BLaER1 (cell line): ENCODE measurements around the gene KCNMB1.

Source experiments
- H3K27ac ChIP-seq: shearing (Covaris generic); formaldehyde crosslinking; 2 replicates; pipeline ENCODE4 v1.8.1; 2022
- H3K27me3 ChIP-seq: shearing (Covaris generic); formaldehyde crosslinking; 2 replicates; pipeline ENCODE4 v1.8.1; 2022
- H3K36me3 ChIP-seq: shearing (Covaris generic); formaldehyde crosslinking; 2 replicates; pipeline ENCODE4 v1.8.1; 2022
- H3K4me1 ChIP-seq: shearing (Covaris generic); formaldehyde crosslinking; 2 replicates; pipeline ENCODE4 v1.8.1; 2022
- H3K4me2 ChIP-seq: shearing (Covaris generic); formaldehyde crosslinking; 2 replicates; pipeline ENCODE4 v1.8.1; 2022
- H3K4me3 ChIP-seq: shearing (Covaris generic); formaldehyde crosslinking; 2 replicates; pipeline ENCODE4 v1.8.1; 2022
- H3K9ac ChIP-seq: shearing (Covaris generic); formaldehyde crosslinking; 2 replicates; pipeline ENCODE4 v1.8.1; 2022
- H3K9me3 ChIP-seq: shearing (Covaris generic); formaldehyde crosslinking; 2 replicates; pipeline ENCODE4 v1.8.1; 2022
- H4K20me1 ChIP-seq: shearing (Covaris generic); formaldehyde crosslinking; 2 replicates; pipeline ENCODE4 v1.8.1; 2022
- Cebpa-rat ChIP-seq: shearing (Covaris generic); IDR thresholded peaks from 2 replicates; pipeline ENCODE4 v1.8.1; 2022

Gene KCNMB1

DNA sequence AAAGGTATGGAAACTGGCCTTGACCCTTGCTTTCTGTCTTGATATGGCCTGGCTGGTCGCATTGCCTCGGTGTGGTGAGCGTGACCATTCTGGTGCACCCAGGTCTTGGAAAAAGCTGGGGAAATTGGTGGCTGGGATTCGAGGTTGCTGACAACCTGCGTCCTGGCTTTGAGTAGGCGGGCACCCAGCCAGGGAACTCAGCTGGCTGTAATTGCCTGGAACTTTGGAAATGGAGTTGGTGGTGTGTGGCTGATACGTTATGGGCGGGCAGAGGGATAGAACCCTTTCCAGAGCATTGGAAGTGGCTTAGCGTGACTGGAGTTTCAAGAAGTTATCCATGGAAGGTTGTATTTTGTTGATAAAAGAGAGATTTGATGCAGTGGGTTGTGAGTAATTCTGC lies 35.2 kb downstream of the KCNMB1 start:
- peak overlapping the region; percentile 73 for H3K27ac ChIP-seq
- no peak for TF ChIP-seq Cebpa-rat
- H3K36me3 ChIP-seq: no peaks in the 10 kb centered on the region
- H3K4me2 ChIP-seq: peak overlapping the region; percentile 95
- no peaks in the 10 kb centered on the region for H3K27me3 ChIP-seq
- peak overlapping the region; percentile 48; the same call in 1 of the 2 replicates for H3K4me3 ChIP-seq
- H3K9me3 ChIP-seq: no peaks in the 10 kb centered on the region
- peak overlapping the region; percentile 55; the same call in 1 of the 2 replicates for H3K9ac ChIP-seq
- no peaks in the 10 kb centered on the region for H4K20me1 ChIP-seq
- peaks cover 69% of the 10 kb centered on the region for H3K4me1 ChIP-seq

DNA sequence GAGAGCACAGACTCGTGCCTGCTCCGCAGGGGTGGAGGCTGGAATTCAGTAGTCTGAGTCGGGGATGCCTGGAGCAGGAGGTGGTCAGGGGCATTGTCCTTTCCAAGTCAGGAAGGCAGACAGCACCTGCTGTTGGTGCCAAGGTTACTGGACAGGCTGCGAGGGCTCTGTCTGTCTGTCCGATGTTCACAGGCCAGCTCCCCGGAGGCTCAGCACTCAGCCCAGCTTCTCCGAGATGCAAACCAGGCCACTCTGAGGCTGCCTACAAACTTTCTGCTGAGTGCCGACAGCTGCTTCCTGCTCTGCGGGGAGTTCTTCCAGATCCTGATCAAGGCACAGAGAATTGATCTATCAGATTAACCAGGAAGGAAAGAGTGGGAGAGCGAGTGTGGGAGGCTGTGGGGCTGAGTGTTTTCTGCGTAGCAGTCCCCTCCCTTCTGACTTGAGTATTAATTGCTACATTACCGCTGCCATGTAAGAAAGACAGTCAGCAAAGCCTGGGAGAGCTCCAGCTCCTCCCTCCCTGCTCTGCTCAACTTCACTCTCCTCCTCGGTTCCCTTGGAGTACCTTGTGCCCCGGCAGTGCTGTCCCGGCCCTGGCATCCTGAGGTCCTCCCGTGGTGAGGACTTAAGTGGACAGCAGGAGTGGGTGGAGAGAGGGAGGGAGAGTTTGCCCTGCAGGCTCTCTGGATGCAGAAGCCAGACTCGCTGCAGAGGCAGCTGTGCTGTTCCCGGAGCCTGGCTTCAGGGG lies 36.0 kb downstream of the KCNMB1 start:
- Histone ChIP-seq H3K4me2 (peak overlapping the region; percentile 95), H3K27me3 (no peaks in the 10 kb centered on the region)

DNA sequence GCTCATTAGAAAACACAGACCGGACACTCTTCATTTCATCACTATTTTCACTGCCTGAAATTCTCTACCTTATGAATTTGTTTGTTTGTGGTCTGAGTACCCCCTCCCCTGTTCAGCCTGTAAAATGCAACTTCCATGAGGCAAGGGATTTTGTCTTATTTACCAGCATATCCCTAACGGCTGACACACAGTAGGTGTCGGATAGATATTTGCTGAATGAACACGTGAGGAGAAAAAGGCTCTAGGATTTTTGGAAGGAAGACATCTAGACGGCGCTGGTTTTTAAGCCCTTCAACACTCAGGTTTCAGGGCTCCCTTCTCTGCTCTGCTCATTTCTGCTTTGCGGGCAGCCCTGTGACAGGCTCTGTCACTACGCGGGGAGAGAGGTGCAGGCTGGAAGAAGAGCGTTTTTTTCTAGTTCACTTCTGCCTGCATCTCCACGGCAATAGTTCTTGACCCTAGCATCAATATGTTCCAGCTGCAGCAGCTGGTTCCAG lies 41.0 kb downstream of the KCNMB1 start:
- peaks cover 36% of the 10 kb centered on the region for H3K4me1 ChIP-seq
- no peak overlapping the region for H3K27ac ChIP-seq
- H3K4me3 ChIP-seq: no peak overlapping the region
- H3K4me2 ChIP-seq: peak overlapping the region; percentile 18
- no peak for TF ChIP-seq Cebpa-rat
- H4K20me1 ChIP-seq: no peaks in the 10 kb centered on the region
- H3K27me3 ChIP-seq: no peaks in the 10 kb centered on the region
- peaks cover 20% of the 10 kb centered on the region for H3K9me3 ChIP-seq
- H3K36me3 ChIP-seq: no peaks in the 10 kb centered on the region
- H3K9ac ChIP-seq: 0 out of 2 replicates have a peak overlapping the region, but pooled peaks have one; percentile 25

More for the DNA sequence above, 36.0 kb downstream of the KCNMB1 start:
- TF ChIP-seq Cebpa-rat: no peak
- no peaks in the 10 kb centered on the region for H3K9me3 ChIP-seq
- H3K36me3 ChIP-seq: no peaks in the 10 kb centered on the region
- peak overlapping the region; percentile 73 for H3K27ac ChIP-seq
- no peaks in the 10 kb centered on the region for H4K20me1 ChIP-seq
- H3K4me3 ChIP-seq: peak overlapping the region; percentile 48; the same call in 1 of the 2 replicates
- peaks cover 69% of the 10 kb centered on the region for H3K4me1 ChIP-seq
- H3K9ac ChIP-seq: peak overlapping the region; percentile 55; the same call in 1 of the 2 replicates

DNA sequence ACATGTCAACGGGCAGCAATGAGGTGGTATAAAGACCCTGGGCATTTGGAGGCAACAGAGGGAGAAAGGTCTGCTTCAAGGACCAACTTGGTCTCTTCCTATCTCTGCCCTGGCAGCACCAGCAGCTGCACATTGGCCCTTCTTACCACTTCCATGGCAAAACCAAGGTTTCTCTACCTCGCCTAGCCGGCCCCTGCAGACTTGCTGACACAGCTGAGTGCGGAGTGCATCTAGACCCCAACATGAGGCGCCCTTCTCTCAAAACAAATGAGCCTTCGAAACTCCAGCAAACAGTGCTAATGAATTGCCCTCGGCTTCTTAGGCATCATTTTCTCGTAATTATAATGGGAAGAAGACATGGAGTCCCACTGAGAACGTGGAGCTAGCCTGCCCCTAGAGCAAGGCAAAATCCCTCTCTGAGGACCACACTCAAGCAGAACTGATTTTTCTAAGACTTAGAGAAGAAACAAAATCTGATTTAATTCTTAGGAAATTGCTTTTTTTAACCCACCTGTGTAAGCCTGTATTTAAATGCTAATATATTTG lies 42.1 kb downstream of the KCNMB1 start:
- H3K4me2 ChIP-seq: no peak overlapping the region
- H3K4me1 ChIP-seq: peaks cover 25% of the 10 kb centered on the region
- H4K20me1 ChIP-seq: no peaks in the 10 kb centered on the region
- no peak overlapping the region for H3K9ac ChIP-seq
- H3K4me3 ChIP-seq: no peak overlapping the region
- no peak for TF ChIP-seq Cebpa-rat
- H3K27ac ChIP-seq: no peak overlapping the region
- peaks cover 30% of the 10 kb centered on the region for H3K9me3 ChIP-seq
- H3K36me3 ChIP-seq: no peaks in the 10 kb centered on the region
- H3K27me3 ChIP-seq: no peaks in the 10 kb centered on the region

DNA sequence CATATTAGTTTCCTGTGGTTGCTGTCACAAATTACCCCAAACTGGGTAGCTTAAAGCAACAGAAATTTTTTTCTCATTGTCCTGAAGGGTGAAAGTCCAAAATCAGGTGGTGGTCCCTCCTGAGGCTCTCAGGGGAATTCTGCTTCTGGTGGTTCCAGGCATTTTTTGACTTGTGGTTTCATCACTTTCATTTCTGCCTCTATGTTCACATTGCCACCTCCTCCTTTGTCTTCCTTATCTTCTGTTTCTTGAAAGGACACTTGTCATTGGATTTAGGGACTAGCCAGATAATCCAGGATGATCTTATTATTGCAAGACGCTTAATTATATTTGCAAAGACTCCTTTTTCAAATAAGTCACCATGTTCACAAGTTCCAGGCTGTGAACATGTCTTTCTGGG lies 43.2 kb downstream of the KCNMB1 start:
- Histone ChIP-seq H3K27me3 (no peaks in the 10 kb centered on the region), H3K9ac (no peak overlapping the region), H3K36me3 (no peaks in the 10 kb centered on the region), H3K4me2 (peak overlapping the region; percentile 7; the same call in 1 of the 2 replicates), H4K20me1 (no peaks in the 10 kb centered on the region), H3K27ac (no peak overlapping the region), H3K4me3 (no peak overlapping the region), H3K9me3 (peaks cover 41% of the 10 kb centered on the region), H3K4me1 (peaks cover 22% of the 10 kb centered on the region)
- TF ChIP-seq Cebpa-rat: no peak

DNA sequence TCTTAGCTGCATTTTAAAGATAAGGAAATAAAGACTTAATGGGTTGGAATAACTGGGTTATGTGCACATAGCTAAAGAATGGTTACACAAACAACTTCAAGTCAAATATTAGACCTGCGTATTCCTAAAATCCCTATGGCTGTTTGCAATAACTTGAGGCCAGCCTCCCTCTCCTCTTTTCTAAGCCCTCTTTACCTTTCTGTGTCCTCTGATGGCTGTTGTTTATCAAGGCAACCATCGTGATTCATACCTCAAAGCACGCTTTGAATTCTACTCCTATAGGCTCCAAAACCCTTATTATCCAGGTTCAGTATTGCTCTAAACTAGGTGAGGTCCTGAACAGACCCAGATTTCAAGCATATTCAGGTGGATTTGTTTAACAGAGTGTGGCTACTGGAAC lies 46.0 kb downstream of the KCNMB1 start:
- no peak for TF ChIP-seq Cebpa-rat
- Histone ChIP-seq H3K9me3 (peaks cover 41% of the 10 kb centered on the region), H3K27me3 (no peaks in the 10 kb centered on the region), H3K9ac (no peak overlapping the region), H4K20me1 (no peaks in the 10 kb centered on the region), H3K27ac (no peak overlapping the region), H3K4me1 (peaks cover 32% of the 10 kb centered on the region), H3K4me2 (no peak overlapping the region), H3K4me3 (no peak overlapping the region), H3K36me3 (no peaks in the 10 kb centered on the region)

DNA sequence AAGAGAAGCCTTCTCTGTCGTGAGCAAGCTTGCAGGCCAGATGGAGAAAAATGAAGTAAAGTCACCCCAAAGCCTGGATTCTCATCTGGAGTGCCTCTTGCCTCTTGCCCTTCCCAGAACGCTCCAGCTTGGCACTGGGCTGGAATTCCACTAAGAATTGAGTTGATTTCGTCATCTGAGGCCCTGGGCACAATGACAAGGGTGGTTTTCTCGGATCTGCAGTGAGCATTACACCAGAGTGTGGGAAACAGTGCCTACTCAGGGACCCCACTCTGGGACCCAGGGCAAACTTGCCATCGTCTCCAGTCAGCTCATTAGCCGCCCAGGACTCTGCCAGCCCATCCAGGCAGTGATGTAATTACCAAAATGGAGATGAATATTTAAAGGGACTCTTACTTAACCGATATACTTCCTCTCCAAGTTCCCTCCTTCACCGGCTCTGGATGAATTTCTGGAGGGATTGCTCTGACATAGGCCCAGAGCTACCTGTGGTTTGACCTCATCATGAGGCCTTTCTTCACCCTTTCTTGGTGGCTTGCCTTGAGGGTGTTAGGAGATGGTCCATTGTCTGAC lies 46.9 kb downstream of the KCNMB1 start:
- H3K4me2 ChIP-seq: no peak overlapping the region
- no peaks in the 10 kb centered on the region for H4K20me1 ChIP-seq
- H3K4me1 ChIP-seq: peaks cover 32% of the 10 kb centered on the region
- no peak for TF ChIP-seq Cebpa-rat
- H3K27me3 ChIP-seq: no peaks in the 10 kb centered on the region
- no peak overlapping the region for H3K27ac ChIP-seq
- H3K9ac ChIP-seq: no peak overlapping the region
- no peak overlapping the region for H3K4me3 ChIP-seq
- H3K36me3 ChIP-seq: no peaks in the 10 kb centered on the region
- peaks cover 41% of the 10 kb centered on the region for H3K9me3 ChIP-seq

DNA sequence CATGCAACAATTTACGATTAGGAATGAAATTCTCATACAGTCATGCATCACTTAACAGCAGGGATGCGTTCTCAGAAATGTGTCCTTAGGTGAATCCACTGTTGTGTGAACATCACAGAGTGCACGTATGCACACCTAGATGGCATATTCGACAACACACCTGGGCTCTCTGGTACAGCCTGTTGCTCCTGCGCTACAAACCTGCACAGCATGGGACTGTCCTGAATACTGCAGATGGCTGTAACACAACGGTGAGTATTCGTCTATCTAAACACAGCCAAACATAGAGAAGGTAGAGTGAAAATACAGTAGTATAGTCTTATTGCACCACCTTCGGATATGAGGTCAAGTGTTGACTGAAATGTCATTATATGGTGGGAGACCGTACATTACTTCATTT lies 47.6 kb downstream of the KCNMB1 start:
- H4K20me1 ChIP-seq: no peaks in the 10 kb centered on the region
- no peaks in the 10 kb centered on the region for H3K27me3 ChIP-seq
- H3K9me3 ChIP-seq: peaks cover 41% of the 10 kb centered on the region
- no peak for TF ChIP-seq Cebpa-rat
- no peak overlapping the region for H3K27ac ChIP-seq
- no peak overlapping the region for H3K4me2 ChIP-seq
- H3K36me3 ChIP-seq: no peaks in the 10 kb centered on the region
- H3K4me1 ChIP-seq: peaks cover 37% of the 10 kb centered on the region
- no peak overlapping the region for H3K9ac ChIP-seq
- no peak overlapping the region for H3K4me3 ChIP-seq

DNA sequence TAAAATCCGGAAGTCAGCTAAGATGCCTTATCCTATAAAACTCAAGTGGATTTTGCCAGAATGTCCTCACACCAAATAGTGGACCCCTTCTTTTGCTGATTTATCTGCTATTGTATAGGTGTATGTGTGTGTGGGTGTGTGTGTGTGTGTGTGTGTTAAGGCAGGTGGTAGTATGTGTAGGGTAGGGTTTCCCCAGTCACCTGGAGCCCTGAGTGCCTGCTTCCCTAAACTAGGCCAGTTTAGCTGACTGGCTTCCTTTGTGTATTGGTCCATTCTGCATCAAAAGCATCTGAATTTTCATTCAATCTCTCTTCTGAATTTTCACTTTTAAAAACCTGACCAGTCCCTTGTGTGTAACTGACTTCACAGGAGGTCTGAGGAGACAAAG lies 49.4 kb downstream of the KCNMB1 start:
- Histone ChIP-seq H3K36me3 (no peaks in the 10 kb centered on the region), H3K4me2 (peak overlapping the region; percentile 55; the same call in 1 of the 2 replicates), H3K4me3 (no peak overlapping the region), H3K9me3 (peaks cover 35% of the 10 kb centered on the region), H3K27ac (no peak overlapping the region), H3K4me1 (peaks cover 34% of the 10 kb centered on the region), H3K9ac (no peak overlapping the region), H3K27me3 (no peaks in the 10 kb centered on the region), H4K20me1 (no peaks in the 10 kb centered on the region)
- TF ChIP-seq Cebpa-rat: no peak
